A549 (cell line): ENCODE measurements around the gene MLXIPL. TPM values are rescaled to one million over a fixed set of nuclear protein-coding genes. Genes with fewer than 3 reads are reported as not detected.

ENCODE experiments used
- ATAC-seq, 2 experiments: fragments of 200-7000 bp in 1 of 2; fragments of >200 bp in 1 of 2; cut with Nextera tagmentation in 1 of 2; cut with Tn5 transposase in 1 of 2; 3 replicates each; pipeline versions ENCODE4 v1.8.0 to v1.9.1; 2018 to 2020; ENCODE audit warnings: mild to moderate bottlenecking in 1 of 2, moderate library complexity in 1 of 2
- CTCF ChIA-PET: fragments of 300-600 bp; sonication (Branson Sonifier 250); formaldehyde crosslinking; extraction: SDS; loops from one replicate; lab custom pipeline; 2021; ENCODE audit warnings: antibody characterized with exemption, inconsistent platforms; lab: Yijun Ruan, JAX
- POLR2A ChIA-PET: fragments of 350-600 bp; formaldehyde crosslinking; extraction: SDS; loops from one replicate; lab custom pipeline; 2021; ENCODE audit warnings: antibody characterized with exemption, inconsistent platforms; lab: Yijun Ruan, JAX
- DNase-seq, 2 experiments: peaks; one replicate each; pipeline versions ENCODE4 v3.0.0 to v3.0.0-alpha.2; 2011 to 2016; ENCODE audit warnings: low read depth in 1 of 2, low spot score in 1 of 2
- FAIRE-seq: peaks from 2 replicates; lab custom pipeline; 2011; peaks lifted over from hg19 to GRCh38; lab: Jason Lieb, UNC
- H3K27ac ChIP-seq, 2 experiments: fragments of >200 bp; sonication (Bioruptor Twin); formaldehyde crosslinking; 3 replicates each; pipeline ENCODE4 v1.5.1; 2016 to 2017
- H3K4me1 ChIP-seq: fragments of >200 bp; sonication (Bioruptor Twin); formaldehyde crosslinking; 3 replicates; pipeline ENCODE4 v1.6.1; 2016
- H3K4me2 ChIP-seq: fragments of >200 bp; sonication (Bioruptor Twin); formaldehyde crosslinking; 3 replicates; pipeline ENCODE4 v1.6.1; 2016
- H3K4me3 ChIP-seq: fragments of >200 bp; sonication (Bioruptor Twin); formaldehyde crosslinking; 3 replicates; pipeline ENCODE4 v1.5.1; 2016
- H3K9me3 ChIP-seq: fragments of >200 bp; sonication (Bioruptor Twin); formaldehyde crosslinking; 3 replicates; pipeline ENCODE4 v1.6.1; 2016
- BHLHE40 ChIP-seq: IDR thresholded peaks from 2 replicates; pipeline ENCODE4 v1.6.1; 2012; ENCODE audit warnings: low read depth, low read length, inconsistent platforms
- E2F6 ChIP-seq: IDR thresholded peaks from 2 replicates; pipeline ENCODE4 v1.6.1; 2012; ENCODE audit warnings: low read depth, borderline replicate concordance
- EP300 ChIP-seq, 2 experiments: fragments of >200 bp; sonication (Bioruptor Twin); formaldehyde crosslinking; IDR thresholded peaks; 2 replicates in 1 of 2; 3 replicates in 1 of 2; pipeline ENCODE4 v1.6.1; 2016 to 2017
- FOSB ChIP-seq: fragments of 250-450 bp; sonication (Bioruptor Pico); IDR thresholded peaks from 2 replicates; pipeline ENCODE4 v1.5.0; 2020; ENCODE audit warnings: mild to moderate bottlenecking, moderate library complexity
- HES2 ChIP-seq: fragments of >200 bp; sonication (Bioruptor Twin); formaldehyde crosslinking; IDR thresholded peaks from 2 replicates; pipeline ENCODE4 v1.6.1; 2016
- HMGXB4 ChIP-seq: fragments of 250-450 bp; sonication (Bioruptor Pico); IDR thresholded peaks from 2 replicates; pipeline ENCODE4 v1.5.0; 2021; ENCODE audit warnings: mild to moderate bottlenecking, moderate library complexity, borderline replicate concordance
- JUNB ChIP-seq: fragments of >200 bp; sonication (Bioruptor Twin); formaldehyde crosslinking; IDR thresholded peaks from 2 replicates; pipeline ENCODE4 v1.6.1; 2016
- KDM1A ChIP-seq: fragments of 200-600 bp; sonication (generic); IDR thresholded peaks from 2 replicates; pipeline ENCODE4 v1.6.1; 2016; ENCODE audit warnings: low read depth, mild to moderate bottlenecking
- MAZ ChIP-seq: fragments of 150-350 bp; IDR thresholded peaks from 2 replicates; pipeline ENCODE4 v1.6.1; 2014; ENCODE audit warnings: antibody characterized with exemption, low read depth, low read length, borderline replicate concordance
- NPAS2 ChIP-seq: fragments of 250-450 bp; sonication (Bioruptor Pico); IDR thresholded peaks from 2 replicates; pipeline ENCODE4 v1.8.0; 2022; ENCODE audit warnings: mild to moderate bottlenecking, moderate library complexity, borderline replicate concordance
- NR3C1 ChIP-seq: fragments of >200 bp; sonication (Bioruptor Twin); formaldehyde crosslinking; IDR thresholded peaks from 3 replicates; pipeline ENCODE4 v1.6.1; 2017
- PBX3 ChIP-seq: IDR thresholded peaks from 2 replicates; pipeline ENCODE4 v1.6.1; 2012
- RAD21 ChIP-seq, 2 experiments: fragments of >200 bp in 1 of 2; sonication (Bioruptor Twin) in 1 of 2; formaldehyde crosslinking in 1 of 2; IDR thresholded peaks in 1 of 2; conservative IDR thresholded peaks in 1 of 2; 2 replicates in 1 of 2; 3 replicates in 1 of 2; pipeline ENCODE4 v1.6.1; 2012 to 2018; ENCODE audit warnings: inconsistent platforms in 1 of 2
- TFCP2L1 ChIP-seq: fragments of 250-450 bp; sonication (Bioruptor Pico); IDR thresholded peaks from 2 replicates; pipeline ENCODE4 v1.5.0; 2021; ENCODE audit warnings: mild to moderate bottlenecking
- TP53 ChIP-seq: fragments of 250-450 bp; sonication (Bioruptor Pico); IDR thresholded peaks from 2 replicates; pipeline ENCODE4 v1.5.0; 2021; ENCODE audit warnings: mild to moderate bottlenecking, moderate library complexity
- ZFP36 ChIP-seq: fragments of 450-650 bp; IDR thresholded peaks from 2 replicates; pipeline ENCODE4 v1.6.1; 2014; ENCODE audit warnings: borderline replicate concordance; ENCODE audit not compliant: partially characterized antibody
- WGBS: methylation state at CpG from one replicate; pipeline ENCODE4 v1.1.6; 2017; ENCODE audit errors: missing lambda C conversion rate; 5-methylcytosine and 5-hydroxymethylcytosine counted together
- polyA plus RNA-seq, 4 experiments: library from polyadenylated mRNA; depleted of rRNA in 3 of 4; stranded (reverse); fragments of >200 nt; fragmentation: RNase III in 1 of 4; extraction: RNeasy Plus Mini Kit Qiagen cat#74134 plus additional on column Dnase treatment in 1 of 4; gene quantifications; 2 replicates in 3 of 4; 3 replicates in 1 of 4; pipeline ENCODE4 v1.2.3, GENCODE V29; 2011 to 2017

Gene MLXIPL
- polyA plus RNA-seq, 2 of the 4 experiments (the other 2 are of a cell fraction) = 1.4 to 3.3 TPM

- 54% methylated on average over 2 of the region's 2 CpGs for WGBS
- POLR2A ChIA-PET = no interaction called here
- no peak for FAIRE-seq
- no peak overlapping the region for H3K4me3 ChIP-seq
- H3K4me1 ChIP-seq = peaks cover 7% of the 10 kb centered on the region; the same call in 2 of the 3 replicates
- H3K4me2 ChIP-seq = no peak overlapping the region
- H3K9me3 ChIP-seq = 0 out of 3 replicates have a peak, but pooled peaks cover 3% of the 10 kb centered on the region
- TF ChIP-seq RAD21 (conservative IDR thresholded peaks at IDR 0.05 in 1 of 2, IDR thresholded peaks at IDR 0.05 in 1 of 2) (no peak), TP53 (CRISPR knock-in tag) (no peak), JUNB (no peak), EP300 (IDR thresholded peaks at IDR 0.05) (no peak), BHLHE40 (no peak), HES2 (no peak), FOSB (CRISPR knock-in tag) (no peak), NPAS2 (CRISPR knock-in tag) (no peak), PBX3 (no peak), HMGXB4 (CRISPR knock-in tag) (no peak), TFCP2L1 (CRISPR knock-in tag) (no peak), KDM1A (no peak), E2F6 (no peak), ZFP36 (no peak)
- no peak for ATAC-seq
- CTCF ChIA-PET = interaction anchor here (1.0 to 6.8 kb wide), 5 partner anchors 14 to 83 kb away, joined by 3 to 50 read pairs (median 22); partner anchors contain the start of gene VPS37D
- no peak overlapping the region for H3K27ac ChIP-seq
- DNase-seq = no peak
Observed at GRCh38 chr7:73642834-73643233, 18.5 kb upstream of the MLXIPL start.

GRCh38 chr7:73638911-73639310 lies 14.6 kb upstream of the MLXIPL start:
- POLR2A ChIA-PET = no interaction called here
- no peak for ATAC-seq
- 78% methylated on average over 3 of the region's 3 CpGs for WGBS

More at GRCh38 chr7:73638911-73639310, 14.6 kb upstream of the MLXIPL start:
- Histone ChIP-seq H3K9me3 (0 out of 3 replicates have a peak, but pooled peaks cover 3% of the 10 kb centered on the region), H3K4me3 (no peak overlapping the region), H3K27ac (no peak overlapping the region)
- no peak for FAIRE-seq
- CTCF ChIA-PET = interaction anchor here (1.2 to 2.4 kb wide), 2 partner anchors 9 to 29 kb away, joined by 4 to 16 read pairs; partner anchors contain the start of gene VPS37D
- TF ChIP-seq MAZ (no peak), NR3C1 (no peak), E2F6 (no peak), NPAS2 (CRISPR knock-in tag) (no peak)
- TF ChIP-seq, all 56 proteins: peak for 0
- DNase-seq = no peak
- no peak overlapping the region for H3K4me2 ChIP-seq
- H3K4me1 ChIP-seq = peaks cover 21% of the 10 kb centered on the region
